B cell (primary cell): ENCODE measurements around the gene UCN3.

Experiments
- CTCF ChIP-seq: fragments of 200-600 bp; IDR thresholded peaks from one replicate; pipeline ENCODE4 v1.8.0; 2022; ENCODE audit warnings: antibody characterized with exemption, mild to moderate bottlenecking
- EZH2 ChIP-seq: IDR thresholded peaks from 2 replicates; pipeline ENCODE4 v1.6.1; 2012; ENCODE audit warnings: borderline replicate concordance, low read depth, mild to moderate bottlenecking, moderate library complexity, low read length; ENCODE audit not compliant: insufficient read depth, poor library complexity, severe bottlenecking

- TF ChIP-seq CTCF (no peak), EZH2 (no peak)
These were observed 16.4 kb downstream of the UCN3 start for GRCh38 chr10:5381187-5381586.
